Dendritic cell treated with granulocyte-macrophage colony-stimulating factor and Interleukin-4, amounts not matched to agents 40 ng/mL and 50 ng/mL, for 4 days (primary cell): ENCODE measurements around the gene APOBR.

Experiments
- H3K27ac Mint-ChIP-seq: one replicate; pipeline ENCODE4 v1.8.0; 2022; ENCODE audit warnings: mild to moderate bottlenecking, mixed read lengths
- H3K27me3 Mint-ChIP-seq: one replicate; pipeline ENCODE4 v1.8.0; 2022; ENCODE audit warnings: mild to moderate bottlenecking, mixed read lengths
- H3K36me3 Mint-ChIP-seq: one replicate; pipeline ENCODE4 v1.8.0; 2022; ENCODE audit warnings: low read depth, mixed read lengths
- H3K4me1 Mint-ChIP-seq: one replicate; pipeline ENCODE4 v1.8.0; 2022; ENCODE audit warnings: low read depth, mixed read lengths
- H3K4me3 Mint-ChIP-seq: one replicate; pipeline ENCODE4 v1.8.0; 2022; ENCODE audit warnings: mild to moderate bottlenecking, moderate library complexity, mixed read lengths
- H3K9me3 Mint-ChIP-seq: one replicate; pipeline ENCODE4 v1.8.0; 2022; ENCODE audit warnings: mixed read lengths
- intact Hi-C: fragments of 100-400 bp; cut with micrococcal nuclease; formaldehyde crosslinking; loops from one replicate; pipeline ENCODE4 v1.15.0; 2022

APOBR gene

GRCh38 chr16:28527985-28528384, 33.5 kb downstream of the APOBR start:
- Mint-ChIP-seq H3K27ac (no peak overlapping the region), H3K4me3 (no peak overlapping the region), H3K9me3 (no peaks in the 10 kb centered on the region), H3K4me1 (peaks cover 26% of the 10 kb centered on the region), H3K27me3 (no peaks in the 10 kb centered on the region), H3K36me3 (no peaks in the 10 kb centered on the region)
- intact Hi-C loops = no loop called here

- Mint-ChIP-seq H3K9me3 (no peaks in the 10 kb centered on the region), H3K27ac (no peak overlapping the region), H3K27me3 (no peaks in the 10 kb centered on the region), H3K4me3 (no peak overlapping the region), H3K4me1 (peaks cover 31% of the 10 kb centered on the region), H3K36me3 (no peaks in the 10 kb centered on the region)
- intact Hi-C loops = no loop called here
These were observed 34.0 kb downstream of the APOBR start for GRCh38 chr16:28528463-28528867.

- peaks cover 32% of the 10 kb centered on the region for H3K4me1 Mint-ChIP-seq
- peak overlapping the region; percentile 13 for H3K27ac Mint-ChIP-seq
These were observed 34.7 kb downstream of the APOBR start for GRCh38 chr16:28529124-28529523.

GRCh38 chr16:28531777-28532744, 37.6 kb downstream of the APOBR start:
- Mint-ChIP-seq H3K36me3 (no peaks in the 10 kb centered on the region), H3K27ac (peak overlapping the region; percentile 85), H3K4me1 (peaks cover 43% of the 10 kb centered on the region), H3K4me3 (no peak overlapping the region), H3K9me3 (no peaks in the 10 kb centered on the region), H3K27me3 (no peaks in the 10 kb centered on the region)
- intact Hi-C loops = no loop called here

More at GRCh38 chr16:28529124-28529523, 34.7 kb downstream of the APOBR start:
- no peaks in the 10 kb centered on the region for H3K36me3 Mint-ChIP-seq
- H3K9me3 Mint-ChIP-seq = no peaks in the 10 kb centered on the region
- no peaks in the 10 kb centered on the region for H3K27me3 Mint-ChIP-seq
- intact Hi-C loops = no loop called here
- H3K4me3 Mint-ChIP-seq = no peak overlapping the region

- no peak overlapping the region for H3K4me3 Mint-ChIP-seq
- no peaks in the 10 kb centered on the region for H3K9me3 Mint-ChIP-seq
- peak overlapping the region; percentile 85 for H3K27ac Mint-ChIP-seq
- no peaks in the 10 kb centered on the region for H3K36me3 Mint-ChIP-seq
- H3K4me1 Mint-ChIP-seq = peaks cover 46% of the 10 kb centered on the region
- intact Hi-C loops = no loop called here
- H3K27me3 Mint-ChIP-seq = no peaks in the 10 kb centered on the region
These were observed 38.7 kb downstream of the APOBR start for GRCh38 chr16:28532940-28533647.

GRCh38 chr16:28534542-28535373, 40.3 kb downstream of the APOBR start:
- Mint-ChIP-seq H3K4me1 (peaks cover 61% of the 10 kb centered on the region), H3K27me3 (no peaks in the 10 kb centered on the region), H3K4me3 (no peak overlapping the region), H3K36me3 (no peaks in the 10 kb centered on the region), H3K27ac (peak overlapping the region; percentile 85), H3K9me3 (no peaks in the 10 kb centered on the region)
- intact Hi-C loops = no loop called here

GRCh38 chr16:28537076-28537475, 42.6 kb downstream of the APOBR start:
- H3K36me3 Mint-ChIP-seq = no peaks in the 10 kb centered on the region
- peaks cover 61% of the 10 kb centered on the region for H3K4me1 Mint-ChIP-seq
- no peak overlapping the region for H3K4me3 Mint-ChIP-seq
- intact Hi-C loops = no loop called here
- no peak overlapping the region for H3K27ac Mint-ChIP-seq
- no peaks in the 10 kb centered on the region for H3K27me3 Mint-ChIP-seq
- H3K9me3 Mint-ChIP-seq = no peaks in the 10 kb centered on the region

- H3K27ac Mint-ChIP-seq = peak overlapping the region; percentile 48
- no peaks in the 10 kb centered on the region for H3K9me3 Mint-ChIP-seq
- H3K4me1 Mint-ChIP-seq = peaks cover 59% of the 10 kb centered on the region
- intact Hi-C loops = no loop called here
- H3K27me3 Mint-ChIP-seq = no peaks in the 10 kb centered on the region
- peak overlapping the region; percentile 41 for H3K4me3 Mint-ChIP-seq
- H3K36me3 Mint-ChIP-seq = no peaks in the 10 kb centered on the region
These were observed 43.7 kb downstream of the APOBR start for GRCh38 chr16:28537964-28538732.

- peak within 1 kb of the TSS; percentile 48 for H3K27ac Mint-ChIP-seq
- no peaks in the 10 kb centered on the region for H3K36me3 Mint-ChIP-seq
- H3K9me3 Mint-ChIP-seq = no peaks in the 10 kb centered on the region
- no peaks in the 10 kb centered on the region for H3K27me3 Mint-ChIP-seq
- intact Hi-C loops = no loop called here
- peaks cover 56% of the 10 kb centered on the region for H3K4me1 Mint-ChIP-seq
- peak within 1 kb of the TSS; percentile 41 for H3K4me3 Mint-ChIP-seq
These were observed 44.5 kb downstream of the APOBR start, which contains the start of gene NUPR1 for GRCh38 chr16:28538733-28539596. Gene NUPR1, minus strand, starts transcription at chr16:28538974. Its CDS starts 67 bp downstream, at chr16:28538907.

- no peaks in the 10 kb centered on the region for H3K9me3 Mint-ChIP-seq
- H3K4me1 Mint-ChIP-seq = peaks cover 42% of the 10 kb centered on the region
These were observed 45.9 kb downstream of the APOBR start for GRCh38 chr16:28540346-28540745.

GRCh38 chr16:28542646-28543045, 48.2 kb downstream of the APOBR start:
- peaks cover under 1% of the 10 kb centered on the region for H3K27me3 Mint-ChIP-seq
- peak overlapping the region; percentile 90 for H3K27ac Mint-ChIP-seq
- H3K9me3 Mint-ChIP-seq = no peaks in the 10 kb centered on the region
- intact Hi-C loops = no loop called here
- peaks cover 37% of the 10 kb centered on the region for H3K4me1 Mint-ChIP-seq
- H3K36me3 Mint-ChIP-seq = no peaks in the 10 kb centered on the region
- peak overlapping the region; percentile 58 for H3K4me3 Mint-ChIP-seq

More at GRCh38 chr16:28540346-28540745, 45.9 kb downstream of the APOBR start:
- H3K27me3 Mint-ChIP-seq = no peaks in the 10 kb centered on the region
- peak overlapping the region; percentile 51 for H3K27ac Mint-ChIP-seq
- no peak overlapping the region for H3K4me3 Mint-ChIP-seq
- intact Hi-C loops = no loop called here
- H3K36me3 Mint-ChIP-seq = no peaks in the 10 kb centered on the region

- no peaks in the 10 kb centered on the region for H3K9me3 Mint-ChIP-seq
- peaks cover 5% of the 10 kb centered on the region for H3K27me3 Mint-ChIP-seq
- H3K36me3 Mint-ChIP-seq = no peaks in the 10 kb centered on the region
- H3K4me1 Mint-ChIP-seq = peaks cover 34% of the 10 kb centered on the region
- H3K27ac Mint-ChIP-seq = peak overlapping the region; percentile 90
- intact Hi-C loops = no loop called here
- H3K4me3 Mint-ChIP-seq = peak overlapping the region; percentile 58
These were observed 48.6 kb downstream of the APOBR start for GRCh38 chr16:28543072-28543471.
